ENCODE data around the gene TRPM2.
"Not testable (repeated sequence)": the region's sequence is repeated elsewhere in the genome, so short reads cannot be mapped to it uniquely, and the experiment has no call there.

Gene TRPM2

GRCh38 chr21:44335266-44336059 lies 18.0 kb upstream of the TRPM2 start:
- no peak for DNase-seq

GRCh38 chr21:44337449-44337848 lies 16.0 kb upstream of the TRPM2 start:
- DNase-seq = no peak

GRCh38 chr21:44337941-44338895 lies 15.2 kb upstream of the TRPM2 start:
- peak; percentile 54 for DNase-seq

GRCh38 chr21:44338971-44339910 lies 14.2 kb upstream of the TRPM2 start, which contains the start of gene CFAP410:
TSS of gene CFAP410 (minus strand) at chr21:44339390. CDS start at chr21:44339194, 196 bp downstream.
- peak; percentile 96 for DNase-seq

GRCh38 chr21:44341726-44342458 lies 11.5 kb upstream of the TRPM2 start:
- not testable (repeated sequence) for DNase-seq

- not testable (repeated sequence) for DNase-seq
Observed at GRCh38 chr21:44342981-44343380, 10.4 kb upstream of the TRPM2 start.

- no peak for DNase-seq
Observed at GRCh38 chr21:44344541-44345183, 8.8 kb upstream of the TRPM2 start.

- DNase-seq = no peak
Observed at GRCh38 chr21:44345495-44345894, 7.9 kb upstream of the TRPM2 start.

- no peak for DNase-seq
Observed at GRCh38 chr21:44347911-44348451, 5.4 kb upstream of the TRPM2 start.

GRCh38 chr21:44348861-44349260 lies 4.6 kb upstream of the TRPM2 start:
- no peak for DNase-seq

GRCh38 chr21:44349416-44349846 lies 4.0 kb upstream of the TRPM2 start:
- no peak for DNase-seq

- no peak for DNase-seq
Observed at GRCh38 chr21:44349847-44350772, 3.3 kb upstream of the TRPM2 start.

GRCh38 chr21:44350773-44351481 lies 2.5 kb upstream of the TRPM2 start:
- DNase-seq = no peak

GRCh38 chr21:44351535-44352252 lies 1.7 kb upstream of the TRPM2 start:
- DNase-seq = no peak

GRCh38 chr21:44352253-44352860 lies 1.1 kb upstream of the TRPM2 start:
- no peak for DNase-seq

- DNase-seq = no peak
Observed at GRCh38 chr21:44354001-44354405, 582 bp downstream of the TRPM2 start.

Measured in fibroblast of skin of scalp (primary cell).